ENCODE measurements around the gene VSX2. TPM values are rescaled to one million over a fixed set of nuclear protein-coding genes. Genes with fewer than 3 reads are reported as not detected.
A peak's percentile ranks its signal among the peaks of the same experiment; 100 is the strongest.

The VSX2 gene
- total and polyA plus RNA-seq, 4 donors = not detected

- ATAC-seq (ENCODE audit: low FRiP score) (peak; percentile 39), DNase-seq (peak in 1 of 2 donors; percentile 78)
- H3K36me3 ChIP-seq (ENCODE audit: control insufficient read depth in 1 of 2, insufficient read depth in 2 of 2, low read length in 1 of 2) = no peaks in the 10 kb centered on the region
- H3K4me3 ChIP-seq (ENCODE audit: low read length in 2 of 2) = peak overlapping the region in 1 of 2 donors; percentile 11
- WGBS, 2 donors = 1 to 3% methylated on average over 73 to 80 of the region's 80 CpGs
- intact Hi-C loops (cut with DNase I) = no loop called here
- no peaks in the 10 kb centered on the region for H3K9me3 ChIP-seq (ENCODE audit: control insufficient read depth, low read length)
- no peaks in the 10 kb centered on the region for H3K4me1 ChIP-seq (ENCODE audit: control insufficient read depth in 1 of 2, insufficient read depth in 2 of 2, low read length in 2 of 2)
- H3K27ac ChIP-seq (ENCODE audit: low read depth in 1 of 2, low read length in 2 of 2) = no peak overlapping the region
- H3K27me3 ChIP-seq (ENCODE audit: control insufficient read depth in 1 of 2, insufficient read depth in 2 of 2, low read length in 1 of 2) = peaks cover 0 to 1% of the 10 kb centered on the region in 2 donors
Observed at GRCh38 chr14:74240794-74241651, 1.8 kb downstream of the VSX2 start.

- no peaks in the 10 kb centered on the region for H3K36me3 ChIP-seq (ENCODE audit: control insufficient read depth in 1 of 2, insufficient read depth in 2 of 2, low read length in 1 of 2)
- 8 to 12% methylated on average over 14 of the region's 14 CpGs for WGBS, 2 donors
- no peaks in the 10 kb centered on the region for H3K9me3 ChIP-seq (ENCODE audit: control insufficient read depth, low read length)
- H3K4me1 ChIP-seq (ENCODE audit: control insufficient read depth in 1 of 2, insufficient read depth in 2 of 2, low read length in 2 of 2) = no peaks in the 10 kb centered on the region
- peaks cover 0 to 1% of the 10 kb centered on the region in 2 donors for H3K27me3 ChIP-seq (ENCODE audit: control insufficient read depth in 1 of 2, insufficient read depth in 2 of 2, low read length in 1 of 2)
- DNase-seq (no peak), ATAC-seq (ENCODE audit: low FRiP score) (no peak)
- H3K4me3 ChIP-seq (ENCODE audit: low read length in 2 of 2) = peak overlapping the region in 1 of 2 donors; percentile 11
- H3K27ac ChIP-seq (ENCODE audit: low read depth in 1 of 2, low read length in 2 of 2) = no peak overlapping the region
- intact Hi-C loops (cut with DNase I) = no loop called here
Observed at GRCh38 chr14:74241652-74242017, 2.4 kb downstream of the VSX2 start.

GRCh38 chr14:74242021-74242779, 3.0 kb downstream of the VSX2 start:
- Histone ChIP-seq H3K36me3 (ENCODE audit: control insufficient read depth in 1 of 2, insufficient read depth in 2 of 2, low read length in 1 of 2) (no peaks in the 10 kb centered on the region), H3K4me3 (ENCODE audit: low read length in 2 of 2) (no peak overlapping the region), H3K27ac (ENCODE audit: low read depth in 1 of 2, low read length in 2 of 2) (no peak overlapping the region), H3K9me3 (ENCODE audit: control insufficient read depth, low read length) (no peaks in the 10 kb centered on the region), H3K27me3 (ENCODE audit: control insufficient read depth in 1 of 2, insufficient read depth in 2 of 2, low read length in 1 of 2) (peaks cover 0 to 1% of the 10 kb centered on the region in 2 donors), H3K4me1 (ENCODE audit: control insufficient read depth in 1 of 2, insufficient read depth in 2 of 2, low read length in 2 of 2) (no peaks in the 10 kb centered on the region)
- DNase-seq = no peak
- no peak for ATAC-seq (ENCODE audit: low FRiP score)
- 19 to 23% methylated on average over 28 of the region's 28 CpGs for WGBS, 2 donors
- intact Hi-C loops (cut with DNase I) = no loop called here

GRCh38 chr14:74242780-74243042, 3.5 kb downstream of the VSX2 start:
- intact Hi-C loops (cut with DNase I) = no loop called here
- no peak for ATAC-seq (ENCODE audit: low FRiP score)
- DNase-seq = no peak
- Histone ChIP-seq H3K36me3 (ENCODE audit: control insufficient read depth in 1 of 2, insufficient read depth in 2 of 2, low read length in 1 of 2) (no peaks in the 10 kb centered on the region), H3K4me3 (ENCODE audit: low read length in 2 of 2) (no peak overlapping the region), H3K27me3 (ENCODE audit: control insufficient read depth in 1 of 2, insufficient read depth in 2 of 2, low read length in 1 of 2) (peaks cover 0 to 1% of the 10 kb centered on the region in 2 donors), H3K9me3 (ENCODE audit: control insufficient read depth, low read length) (no peaks in the 10 kb centered on the region), H3K27ac (ENCODE audit: low read depth in 1 of 2, low read length in 2 of 2) (no peak overlapping the region), H3K4me1 (ENCODE audit: control insufficient read depth in 1 of 2, insufficient read depth in 2 of 2, low read length in 2 of 2) (no peaks in the 10 kb centered on the region)
- 24 to 48% methylated on average over 4 of the region's 4 CpGs for WGBS, 2 donors

- no peaks in the 10 kb centered on the region for H3K4me1 ChIP-seq (ENCODE audit: control insufficient read depth in 1 of 2, insufficient read depth in 2 of 2, low read length in 2 of 2)
- H3K36me3 ChIP-seq (ENCODE audit: control insufficient read depth in 1 of 2, insufficient read depth in 2 of 2, low read length in 1 of 2) = no peaks in the 10 kb centered on the region
- H3K9me3 ChIP-seq (ENCODE audit: control insufficient read depth, low read length) = no peaks in the 10 kb centered on the region
- DNase-seq (no peak), ATAC-seq (ENCODE audit: low FRiP score) (no peak)
- H3K4me3 ChIP-seq (ENCODE audit: low read length in 2 of 2) = no peak overlapping the region
- 26 to 33% methylated on average over 5 of the region's 5 CpGs for WGBS, 2 donors
- no peak overlapping the region for H3K27ac ChIP-seq (ENCODE audit: low read depth in 1 of 2, low read length in 2 of 2)
- intact Hi-C loops (cut with DNase I) = no loop called here
- H3K27me3 ChIP-seq (ENCODE audit: control insufficient read depth in 1 of 2, insufficient read depth in 2 of 2, low read length in 1 of 2) = peaks cover 0 to 1% of the 10 kb centered on the region in 2 donors
Observed at GRCh38 chr14:74243051-74243450, 3.8 kb downstream of the VSX2 start.

GRCh38 chr14:74244115-74244514, 4.9 kb downstream of the VSX2 start:
- H3K4me1 ChIP-seq (ENCODE audit: control insufficient read depth in 1 of 2, insufficient read depth in 2 of 2, low read length in 2 of 2) = no peaks in the 10 kb centered on the region
- H3K4me3 ChIP-seq (ENCODE audit: low read length in 2 of 2) = no peak overlapping the region
- ATAC-seq (ENCODE audit: low FRiP score) = no peak
- WGBS, 2 donors = 14 to 23% methylated on average over 3 of the region's 3 CpGs
- H3K36me3 ChIP-seq (ENCODE audit: control insufficient read depth in 1 of 2, insufficient read depth in 2 of 2, low read length in 1 of 2) = no peaks in the 10 kb centered on the region
- intact Hi-C loops (cut with DNase I) = no loop called here
- DNase-seq = no peak
- H3K9me3 ChIP-seq (ENCODE audit: control insufficient read depth, low read length) = no peaks in the 10 kb centered on the region
- H3K27ac ChIP-seq (ENCODE audit: low read depth in 1 of 2, low read length in 2 of 2) = no peak overlapping the region
- peaks cover 0 to 1% of the 10 kb centered on the region in 2 donors for H3K27me3 ChIP-seq (ENCODE audit: control insufficient read depth in 1 of 2, insufficient read depth in 2 of 2, low read length in 1 of 2)

GRCh38 chr14:74245292-74245691, 6.0 kb downstream of the VSX2 start:
- Histone ChIP-seq H3K36me3 (ENCODE audit: control insufficient read depth in 1 of 2, insufficient read depth in 2 of 2, low read length in 1 of 2) (no peaks in the 10 kb centered on the region), H3K4me3 (ENCODE audit: low read length in 2 of 2) (no peak overlapping the region), H3K9me3 (ENCODE audit: control insufficient read depth, low read length) (no peaks in the 10 kb centered on the region), H3K27me3 (ENCODE audit: control insufficient read depth in 1 of 2, insufficient read depth in 2 of 2, low read length in 1 of 2) (peaks cover 0 to 1% of the 10 kb centered on the region in 2 donors), H3K4me1 (ENCODE audit: control insufficient read depth in 1 of 2, insufficient read depth in 2 of 2, low read length in 2 of 2) (no peaks in the 10 kb centered on the region), H3K27ac (ENCODE audit: low read depth in 1 of 2, low read length in 2 of 2) (no peak overlapping the region)
- WGBS, 2 donors = 78 to 79% methylated on average over 7 of the region's 7 CpGs
- DNase-seq = no peak
- no peak for ATAC-seq (ENCODE audit: low FRiP score)
- intact Hi-C loops (cut with DNase I) = no loop called here

GRCh38 chr14:74246542-74246941, 7.3 kb downstream of the VSX2 start:
- Histone ChIP-seq H3K27ac (ENCODE audit: low read depth in 1 of 2, low read length in 2 of 2) (no peak overlapping the region), H3K4me3 (ENCODE audit: low read length in 2 of 2) (no peak overlapping the region), H3K36me3 (ENCODE audit: control insufficient read depth in 1 of 2, insufficient read depth in 2 of 2, low read length in 1 of 2) (no peaks in the 10 kb centered on the region), H3K9me3 (ENCODE audit: control insufficient read depth, low read length) (no peaks in the 10 kb centered on the region), H3K27me3 (ENCODE audit: control insufficient read depth in 1 of 2, insufficient read depth in 2 of 2, low read length in 1 of 2) (peaks cover 0 to 1% of the 10 kb centered on the region in 2 donors), H3K4me1 (ENCODE audit: control insufficient read depth in 1 of 2, insufficient read depth in 2 of 2, low read length in 2 of 2) (no peaks in the 10 kb centered on the region)
- DNase-seq (no peak), ATAC-seq (ENCODE audit: low FRiP score) (no peak)
- WGBS, 2 donors = 84% methylated on average over 8 of the region's 8 CpGs
- intact Hi-C loops (cut with DNase I) = no loop called here

GRCh38 chr14:74248017-74248416, 8.8 kb downstream of the VSX2 start:
- no peak for DNase-seq
- H3K36me3 ChIP-seq (ENCODE audit: control insufficient read depth in 1 of 2, insufficient read depth in 2 of 2, low read length in 1 of 2) = no peaks in the 10 kb centered on the region
- no peaks in the 10 kb centered on the region for H3K9me3 ChIP-seq (ENCODE audit: control insufficient read depth, low read length)
- no peak overlapping the region for H3K27ac ChIP-seq (ENCODE audit: low read depth in 1 of 2, low read length in 2 of 2)
- intact Hi-C loops (cut with DNase I) = no loop called here
- H3K4me3 ChIP-seq (ENCODE audit: low read length in 2 of 2) = no peak overlapping the region
- ATAC-seq (ENCODE audit: low FRiP score) = no peak
- no peaks in the 10 kb centered on the region for H3K27me3 ChIP-seq (ENCODE audit: control insufficient read depth in 1 of 2, insufficient read depth in 2 of 2, low read length in 1 of 2)
- 73 to 79% methylated on average over 5 to 6 of the region's 6 CpGs for WGBS, 2 donors
- no peaks in the 10 kb centered on the region for H3K4me1 ChIP-seq (ENCODE audit: control insufficient read depth in 1 of 2, insufficient read depth in 2 of 2, low read length in 2 of 2)
